Measurements from ENCODE around the gene SLCO2B1. TPM values are rescaled to one million over a fixed set of nuclear protein-coding genes. Genes with fewer than 3 reads are reported as not detected.

The SLCO2B1 gene
- total RNA-seq, 2 donors from 2014 or later: 37.6 to 50.3 TPM

DNA sequence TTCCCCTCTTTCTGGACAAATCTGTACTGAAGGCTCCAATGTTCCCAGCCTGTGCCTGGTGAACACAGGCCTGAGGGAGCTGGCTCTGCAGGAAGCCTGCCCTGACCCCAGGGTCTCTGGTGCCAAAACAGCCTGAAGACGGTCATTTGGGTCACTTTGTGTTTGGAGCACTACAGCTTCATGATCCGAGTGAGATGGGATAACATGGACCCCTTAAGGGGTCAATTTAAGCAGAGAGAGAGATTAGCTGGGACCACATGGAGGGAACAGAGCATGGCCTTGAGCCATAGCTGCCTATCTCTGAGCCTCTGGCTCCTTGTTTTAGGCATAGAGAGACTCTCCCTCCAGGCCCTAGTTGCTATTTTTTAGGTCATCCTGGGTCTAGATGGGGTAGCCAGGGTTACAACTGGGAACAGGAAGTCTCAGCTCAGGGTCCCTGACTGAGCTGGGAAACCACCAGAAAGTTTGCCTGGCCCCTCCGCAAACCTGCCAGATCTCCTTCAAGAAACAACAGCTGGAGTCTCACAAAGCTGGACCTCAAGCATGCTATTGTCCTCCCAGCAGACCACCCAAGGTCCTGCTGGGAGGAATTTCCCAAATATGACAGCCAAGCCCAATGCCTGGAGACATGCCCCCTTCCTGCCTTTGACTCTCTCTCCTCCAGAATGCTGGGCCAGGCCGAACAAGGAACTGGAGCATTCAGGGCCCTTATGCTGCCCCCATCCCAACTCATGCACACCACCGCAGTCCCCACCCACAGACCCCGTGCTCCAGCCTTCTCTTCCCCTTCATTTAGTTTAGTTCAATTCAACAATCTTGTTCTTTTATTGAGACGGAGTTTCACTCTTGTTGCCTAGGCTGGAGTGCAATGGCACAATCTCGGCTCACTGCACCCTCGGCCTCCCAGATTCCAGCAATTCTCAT, 4.0 kb downstream of the SLCO2B1 start:
- peak overlapping the region; percentile 55 for H3K27ac ChIP-seq
- H3K27me3 ChIP-seq: no peaks in the 10 kb centered on the region
- no peak overlapping the region for H3K4me3 ChIP-seq
- H3K36me3 ChIP-seq: no peaks in the 10 kb centered on the region
- H3K9ac ChIP-seq (ENCODE audit: low read depth in 2 of 2, low read length in 2 of 2): peak overlapping the region in 1 of 2 donors; percentile 51
- no peak for DNase-seq
- H3K4me1 ChIP-seq: peaks cover 32% of the 10 kb centered on the region
- H3K9me3 ChIP-seq: no peaks in the 10 kb centered on the region
- TF ChIP-seq, protein P1, sequence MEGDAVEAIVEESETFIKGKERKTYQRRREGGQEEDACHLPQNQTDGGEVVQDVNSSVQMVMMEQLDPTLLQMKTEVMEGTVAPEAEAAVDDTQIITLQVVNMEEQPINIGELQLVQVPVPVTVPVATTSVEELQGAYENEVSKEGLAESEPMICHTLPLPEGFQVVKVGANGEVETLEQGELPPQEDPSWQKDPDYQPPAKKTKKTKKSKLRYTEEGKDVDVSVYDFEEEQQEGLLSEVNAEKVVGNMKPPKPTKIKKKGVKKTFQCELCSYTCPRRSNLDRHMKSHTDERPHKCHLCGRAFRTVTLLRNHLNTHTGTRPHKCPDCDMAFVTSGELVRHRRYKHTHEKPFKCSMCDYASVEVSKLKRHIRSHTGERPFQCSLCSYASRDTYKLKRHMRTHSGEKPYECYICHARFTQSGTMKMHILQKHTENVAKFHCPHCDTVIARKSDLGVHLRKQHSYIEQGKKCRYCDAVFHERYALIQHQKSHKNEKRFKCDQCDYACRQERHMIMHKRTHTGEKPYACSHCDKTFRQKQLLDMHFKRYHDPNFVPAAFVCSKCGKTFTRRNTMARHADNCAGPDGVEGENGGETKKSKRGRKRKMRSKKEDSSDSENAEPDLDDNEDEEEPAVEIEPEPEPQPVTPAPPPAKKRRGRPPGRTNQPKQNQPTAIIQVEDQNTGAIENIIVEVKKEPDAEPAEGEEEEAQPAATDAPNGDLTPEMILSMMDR (IDR thresholded peaks at IDR 0.05): no peak
- intact Hi-C loops (cut with DNase I): no loop called here

DNA sequence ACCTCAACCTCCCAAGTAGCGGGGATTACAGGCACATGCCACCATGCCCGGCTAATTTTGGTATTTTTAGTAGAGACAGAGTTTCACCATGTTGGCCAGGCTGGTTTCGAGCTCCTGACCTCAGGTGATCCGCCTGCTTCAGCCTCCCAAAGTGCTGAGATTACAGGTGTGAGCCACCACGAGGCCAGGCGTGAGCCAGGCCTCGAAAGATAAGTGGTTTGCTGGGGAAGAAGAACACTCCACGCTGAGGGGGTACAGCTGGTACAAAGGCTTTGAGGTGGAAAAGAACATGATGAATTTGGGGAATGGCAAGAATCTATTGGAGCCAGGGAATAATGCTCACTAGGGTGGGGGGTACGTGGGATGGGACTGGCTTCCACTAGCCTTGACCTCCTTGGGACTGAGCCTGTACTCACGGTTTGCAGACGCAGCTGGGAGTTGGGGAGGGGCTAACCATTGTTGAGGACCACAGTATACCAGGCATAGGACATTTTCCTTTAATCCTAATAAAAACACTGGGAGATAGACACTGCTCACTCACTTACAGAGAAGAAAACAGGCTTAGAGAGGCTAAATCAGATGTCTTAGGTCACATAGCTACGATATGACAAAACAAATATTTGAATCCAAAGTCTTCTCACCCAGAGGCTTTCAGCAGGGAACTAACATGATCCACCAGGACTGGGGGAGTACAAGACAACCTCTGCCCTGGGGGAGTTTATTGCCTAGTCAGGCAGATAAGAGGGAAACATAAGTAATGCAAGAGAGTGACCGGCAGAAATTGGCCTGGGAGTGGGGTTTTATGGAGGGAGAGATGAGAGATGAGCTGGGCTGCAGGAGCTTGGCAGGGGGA, 4.9 kb downstream of the SLCO2B1 start:
- DNase-seq: peak; percentile 75
- TF ChIP-seq, protein P1 (IDR thresholded peaks at IDR 0.05): no peak
- no peaks in the 10 kb centered on the region for H3K9me3 ChIP-seq
- no peak overlapping the region for H3K4me3 ChIP-seq
- intact Hi-C loops (cut with DNase I): no loop called here
- H3K27ac ChIP-seq: peak overlapping the region; percentile 55
- H3K9ac ChIP-seq (ENCODE audit: low read depth in 2 of 2, low read length in 2 of 2): peak overlapping the region in 1 of 2 donors; percentile 64
- H3K27me3 ChIP-seq: no peaks in the 10 kb centered on the region
- peaks cover 26% of the 10 kb centered on the region for H3K4me1 ChIP-seq
- no peaks in the 10 kb centered on the region for H3K36me3 ChIP-seq

DNA sequence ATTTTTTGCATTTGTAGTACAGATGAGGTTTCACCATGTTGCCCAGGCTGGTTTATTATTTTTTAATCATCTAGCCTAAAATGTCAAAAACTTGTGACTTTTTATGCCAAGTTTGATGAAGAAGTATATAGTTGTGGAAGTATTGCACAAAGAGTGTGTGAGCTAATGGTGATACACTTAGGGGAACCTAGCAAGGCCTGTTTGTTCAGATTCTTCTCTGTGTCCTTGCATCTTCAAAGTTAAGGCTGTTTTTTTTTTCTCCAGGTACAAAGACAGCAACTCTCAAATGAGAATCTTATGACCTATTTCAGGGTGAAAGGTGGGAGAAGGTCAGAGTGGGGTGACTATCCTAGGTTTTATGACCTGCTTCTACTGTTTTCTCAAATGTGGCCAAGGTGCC, 7.3 kb downstream of the SLCO2B1 start:
- Histone ChIP-seq H3K36me3 (no peaks in the 10 kb centered on the region), H3K9me3 (no peaks in the 10 kb centered on the region), H3K9ac (ENCODE audit: low read depth in 2 of 2, low read length in 2 of 2) (peak overlapping the region in 1 of 2 donors; percentile 81), H3K27ac (peak overlapping the region; percentile 81), H3K4me3 (no peak overlapping the region), H3K4me1 (peaks cover 20% of the 10 kb centered on the region), H3K27me3 (no peaks in the 10 kb centered on the region)
- intact Hi-C loops (cut with DNase I): no loop called here
- TF ChIP-seq, protein P1 (IDR thresholded peaks at IDR 0.05): no peak
- no peak for DNase-seq

DNA sequence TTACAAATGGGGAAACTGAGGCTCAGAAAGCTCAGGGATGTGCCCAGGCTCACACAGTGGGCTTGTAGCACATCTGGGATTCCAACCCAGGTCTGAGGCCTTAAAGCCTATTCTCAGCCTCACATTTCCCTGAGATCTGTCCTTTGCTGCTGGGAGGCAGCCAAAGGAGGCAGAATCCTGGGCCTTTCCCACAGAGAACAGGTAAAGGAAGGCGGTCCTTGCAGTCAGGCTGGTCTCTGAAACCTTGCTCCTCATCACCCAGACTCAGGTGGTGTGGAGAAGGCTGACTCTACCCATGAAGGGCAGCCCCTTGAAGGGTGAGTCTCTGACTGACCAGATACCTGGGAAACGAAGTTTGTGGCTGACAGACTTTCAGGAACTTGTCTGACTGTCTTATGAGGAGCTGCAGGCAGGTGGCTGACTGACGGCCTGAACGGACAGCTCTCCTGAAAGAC, 7.8 kb downstream of the SLCO2B1 start:
- H3K9ac ChIP-seq (ENCODE audit: low read depth in 2 of 2, low read length in 2 of 2): peak overlapping the region; percentile 70 to 81
- H3K27ac ChIP-seq: peak overlapping the region; percentile 81
- H3K27me3 ChIP-seq: no peaks in the 10 kb centered on the region
- intact Hi-C loops (cut with DNase I): no loop called here
- H3K4me1 ChIP-seq: peaks cover 20% of the 10 kb centered on the region
- no peak overlapping the region for H3K4me3 ChIP-seq
- TF ChIP-seq, protein P1 (IDR thresholded peaks at IDR 0.05): no peak
- no peaks in the 10 kb centered on the region for H3K36me3 ChIP-seq
- no peaks in the 10 kb centered on the region for H3K9me3 ChIP-seq
- peak; percentile 28 for DNase-seq
